ENCODE measurements around the gene MTF2.

DNA sequence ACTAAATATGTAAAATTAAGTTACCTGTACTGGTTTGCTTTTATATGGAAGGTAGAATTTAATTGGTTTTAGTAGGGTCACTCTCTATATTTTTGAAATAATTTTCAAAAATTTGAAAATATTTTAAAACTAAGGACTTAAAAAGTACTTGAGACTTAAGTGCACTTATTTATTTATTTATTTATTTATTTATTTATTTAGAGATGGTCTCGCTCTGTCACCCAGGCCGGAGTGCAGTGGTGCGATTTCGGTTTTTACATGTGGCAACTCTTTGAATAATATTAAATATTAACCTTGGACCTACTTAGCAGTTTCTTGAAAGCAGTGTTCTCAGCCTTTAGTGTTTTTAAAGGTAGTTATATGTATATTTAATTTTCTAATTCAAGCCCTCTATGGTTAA, 64.7 kb downstream of the MTF2 start:
- TF ChIP-seq, protein P1, sequence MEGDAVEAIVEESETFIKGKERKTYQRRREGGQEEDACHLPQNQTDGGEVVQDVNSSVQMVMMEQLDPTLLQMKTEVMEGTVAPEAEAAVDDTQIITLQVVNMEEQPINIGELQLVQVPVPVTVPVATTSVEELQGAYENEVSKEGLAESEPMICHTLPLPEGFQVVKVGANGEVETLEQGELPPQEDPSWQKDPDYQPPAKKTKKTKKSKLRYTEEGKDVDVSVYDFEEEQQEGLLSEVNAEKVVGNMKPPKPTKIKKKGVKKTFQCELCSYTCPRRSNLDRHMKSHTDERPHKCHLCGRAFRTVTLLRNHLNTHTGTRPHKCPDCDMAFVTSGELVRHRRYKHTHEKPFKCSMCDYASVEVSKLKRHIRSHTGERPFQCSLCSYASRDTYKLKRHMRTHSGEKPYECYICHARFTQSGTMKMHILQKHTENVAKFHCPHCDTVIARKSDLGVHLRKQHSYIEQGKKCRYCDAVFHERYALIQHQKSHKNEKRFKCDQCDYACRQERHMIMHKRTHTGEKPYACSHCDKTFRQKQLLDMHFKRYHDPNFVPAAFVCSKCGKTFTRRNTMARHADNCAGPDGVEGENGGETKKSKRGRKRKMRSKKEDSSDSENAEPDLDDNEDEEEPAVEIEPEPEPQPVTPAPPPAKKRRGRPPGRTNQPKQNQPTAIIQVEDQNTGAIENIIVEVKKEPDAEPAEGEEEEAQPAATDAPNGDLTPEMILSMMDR (IDR thresholded peaks at IDR 0.05; ENCODE audit: low read length): no peak
- TF ChIP-seq EZH2phosphoT487 (IDR thresholded peaks at IDR 0.05; ENCODE audit: low read length): no peak

Data from MM.1S (cell line).